Stimulated activated naive CD8-positive, alpha-beta T cell treated with anti-CD3 and anti-CD28 coated beads, Interleukin-15, amount 100 ng/mL, for 72 hours (primary cell): ENCODE results near the gene PRDX5.
"Not testable (repeated sequence)": the region's sequence is repeated elsewhere in the genome, so short reads cannot be mapped to it uniquely, and the experiment has no call there.

Experiments
- ATAC-seq: fragments of 150-1000 bp; cut with Tn5 transposase; 2 replicates; pipeline ENCODE4 v1.10.0; 2021; ENCODE audit warnings: mild to moderate bottlenecking, moderate library complexity
- DNase-seq, 2 donors: peaks; one replicate each; pipeline ENCODE4 v3.0.0; 2021 to 2022
- H3K27ac Mint-ChIP-seq, 2 donors: one replicate each; pipeline ENCODE4 v1.8.0; 2022; ENCODE audit warnings: mild to moderate bottlenecking in 2 of 2, mixed read lengths in 2 of 2, moderate library complexity in 2 of 2
- H3K27me3 Mint-ChIP-seq: one replicate; pipeline ENCODE4 v1.8.0; 2022; ENCODE audit warnings: mixed read lengths
- H3K4me1 Mint-ChIP-seq: one replicate; pipeline ENCODE4 v1.8.0; 2022; ENCODE audit warnings: mild to moderate bottlenecking, mixed read lengths
- H3K4me3 Mint-ChIP-seq, 2 donors: one replicate each; pipeline ENCODE4 v1.8.0; 2022; ENCODE audit warnings: mild to moderate bottlenecking in 2 of 2, mixed read lengths in 2 of 2, moderate library complexity in 1 of 2
- H3K9me3 Mint-ChIP-seq, 2 donors: one replicate each; pipeline ENCODE4 v1.8.0; 2022; ENCODE audit warnings: mixed read lengths in 2 of 2

Gene PRDX5

GRCh38 chr11:64313491-64314145, 4.3 kb upstream of the PRDX5 start:
- Mint-ChIP-seq H3K4me3 (no peak overlapping the region), H3K4me1 (peaks cover 61% of the 10 kb centered on the region), H3K27me3 (no peaks in the 10 kb centered on the region), H3K9me3 (no peaks in the 10 kb centered on the region), H3K27ac (peak overlapping the region; percentile 24 to 36)
- ATAC-seq (no peak), DNase-seq (no peak)

DNA sequence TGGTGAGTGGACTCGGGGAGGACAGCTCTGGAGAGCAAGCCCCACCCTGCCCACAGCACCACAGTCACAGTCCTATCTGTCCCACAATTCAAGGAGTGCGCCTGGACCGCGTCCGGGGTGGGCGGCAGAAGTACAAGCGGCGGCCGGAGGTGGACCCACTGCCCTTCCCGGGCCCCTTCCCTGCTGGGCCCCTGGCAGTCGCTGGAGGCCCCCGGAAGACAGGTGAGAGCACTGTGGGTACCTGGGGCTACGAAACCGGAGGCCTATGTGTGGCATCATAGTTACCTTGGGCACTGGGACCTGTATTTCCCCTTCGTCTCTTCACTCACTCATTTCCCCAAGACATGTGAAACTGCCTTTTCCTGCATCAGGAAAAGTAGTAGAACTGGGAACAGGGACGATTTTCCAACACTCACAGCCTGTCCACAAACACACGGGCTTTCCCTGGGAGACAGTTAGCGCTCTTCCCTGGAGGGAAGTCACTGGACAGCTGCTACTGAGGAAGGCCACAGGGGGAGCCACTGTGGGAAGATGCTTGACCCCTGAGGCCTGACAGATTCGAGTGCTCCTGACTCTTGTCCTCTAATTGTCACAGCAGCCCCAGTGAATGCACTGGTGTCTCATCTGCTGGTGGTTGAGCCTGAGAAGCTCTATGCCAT, 3.6 kb upstream of the PRDX5 start:
- peak overlapping the region; percentile 31 to 70 for H3K27ac Mint-ChIP-seq
- no peaks in the 10 kb centered on the region for H3K9me3 Mint-ChIP-seq
- no peak overlapping the region for H3K4me3 Mint-ChIP-seq
- H3K4me1 Mint-ChIP-seq: peaks cover 64% of the 10 kb centered on the region
- no peak for ATAC-seq
- no peaks in the 10 kb centered on the region for H3K27me3 Mint-ChIP-seq
- no peak for DNase-seq

GRCh38 chr11:64314805-64315561, 2.9 kb upstream of the PRDX5 start:
- Mint-ChIP-seq H3K27me3 (no peaks in the 10 kb centered on the region), H3K4me1 (peaks cover 68% of the 10 kb centered on the region), H3K4me3 (no peak overlapping the region), H3K9me3 (no peaks in the 10 kb centered on the region), H3K27ac (peak overlapping the region in 1 of 2 donors; percentile 31)
- no peak for ATAC-seq
- DNase-seq: no peak

DNA sequence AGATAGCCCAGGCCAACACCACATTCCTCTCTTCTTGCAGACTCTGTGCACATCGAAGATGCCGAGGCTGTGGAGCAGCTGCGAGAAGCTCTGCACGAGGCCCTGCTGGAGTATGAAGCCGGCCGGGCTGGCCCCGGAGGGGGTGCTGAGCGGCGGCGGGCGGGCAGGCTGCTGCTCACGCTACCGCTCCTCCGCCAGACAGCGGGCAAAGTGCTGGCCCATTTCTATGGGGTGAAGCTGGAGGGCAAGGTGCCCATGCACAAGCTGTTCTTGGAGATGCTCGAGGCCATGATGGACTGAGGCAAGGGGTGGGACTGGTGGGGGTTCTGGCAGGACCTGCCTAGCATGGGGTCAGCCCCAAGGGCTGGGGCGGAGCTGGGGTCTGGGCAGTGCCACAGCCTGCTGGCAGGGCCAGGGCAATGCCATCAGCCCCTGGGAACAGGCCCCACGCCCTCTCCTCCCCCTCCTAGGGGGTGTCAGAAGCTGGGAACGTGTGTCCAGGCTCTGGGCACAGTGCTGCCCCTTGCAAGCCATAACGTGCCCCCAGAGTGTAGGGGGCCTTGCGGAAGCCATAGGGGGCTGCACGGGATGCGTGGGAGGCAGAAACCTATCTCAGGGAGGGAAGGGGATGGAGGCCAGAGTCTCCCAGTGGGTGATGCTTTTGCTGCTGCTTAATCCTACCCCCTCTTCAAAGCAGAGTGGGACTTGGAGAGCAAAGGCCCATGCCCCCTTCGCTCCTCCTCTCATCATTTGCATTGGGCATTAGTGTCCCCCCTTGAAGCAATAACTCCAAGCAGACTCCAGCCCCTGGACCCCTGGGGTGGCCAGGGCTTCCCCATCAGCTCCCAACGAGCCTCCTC, 2.0 kb upstream of the PRDX5 start:
- not testable (repeated sequence) for ATAC-seq, H3K9me3 Mint-ChIP-seq, H3K27me3 Mint-ChIP-seq, DNase-seq
- peak overlapping the region; percentile 92 to 98 for H3K4me3 Mint-ChIP-seq
- H3K4me1 Mint-ChIP-seq: peaks cover 74% of the 10 kb centered on the region
- peak overlapping the region; percentile 100 for H3K27ac Mint-ChIP-seq

DNA sequence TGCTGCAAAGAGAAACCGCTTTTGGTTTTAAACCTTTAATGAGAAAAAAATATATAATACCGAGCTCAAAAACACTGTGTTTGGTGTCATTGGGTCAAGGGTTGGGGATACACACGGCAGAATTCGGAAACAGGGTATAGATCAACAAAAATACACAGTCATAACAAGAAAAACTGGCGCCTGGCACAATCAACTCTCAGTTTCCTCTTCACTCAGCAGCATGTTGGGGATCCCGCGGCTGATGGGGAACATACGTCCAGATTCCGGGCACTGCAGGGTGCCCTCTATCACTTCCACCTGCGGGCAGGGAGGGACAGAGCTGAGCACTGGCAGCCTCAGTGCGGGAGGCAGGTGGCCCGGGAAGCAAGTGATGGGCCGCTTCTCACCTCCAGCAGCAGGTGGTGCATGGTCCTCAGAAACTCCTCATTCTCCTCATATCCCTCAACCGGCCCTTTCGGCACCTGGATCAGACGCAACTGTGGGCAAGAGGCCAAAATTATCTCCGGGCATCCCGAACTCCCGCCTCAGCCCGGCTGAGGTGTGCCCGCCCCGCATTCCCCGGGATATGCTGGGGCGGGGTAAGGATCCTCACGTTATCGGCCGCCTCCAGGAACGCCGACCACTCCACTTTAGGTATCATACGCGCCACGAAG, 1.1 kb upstream of the PRDX5 start:
- Mint-ChIP-seq H3K9me3 (no peaks in the 10 kb centered on the region), H3K27ac (peak overlapping the region; percentile 100), H3K4me1 (peaks cover 79% of the 10 kb centered on the region), H3K27me3 (no peaks in the 10 kb centered on the region), H3K4me3 (peak overlapping the region; percentile 92 to 98)
- peak; percentile 1 for ATAC-seq
- DNase-seq: peak in 1 of 2 donors; percentile 52

DNA sequence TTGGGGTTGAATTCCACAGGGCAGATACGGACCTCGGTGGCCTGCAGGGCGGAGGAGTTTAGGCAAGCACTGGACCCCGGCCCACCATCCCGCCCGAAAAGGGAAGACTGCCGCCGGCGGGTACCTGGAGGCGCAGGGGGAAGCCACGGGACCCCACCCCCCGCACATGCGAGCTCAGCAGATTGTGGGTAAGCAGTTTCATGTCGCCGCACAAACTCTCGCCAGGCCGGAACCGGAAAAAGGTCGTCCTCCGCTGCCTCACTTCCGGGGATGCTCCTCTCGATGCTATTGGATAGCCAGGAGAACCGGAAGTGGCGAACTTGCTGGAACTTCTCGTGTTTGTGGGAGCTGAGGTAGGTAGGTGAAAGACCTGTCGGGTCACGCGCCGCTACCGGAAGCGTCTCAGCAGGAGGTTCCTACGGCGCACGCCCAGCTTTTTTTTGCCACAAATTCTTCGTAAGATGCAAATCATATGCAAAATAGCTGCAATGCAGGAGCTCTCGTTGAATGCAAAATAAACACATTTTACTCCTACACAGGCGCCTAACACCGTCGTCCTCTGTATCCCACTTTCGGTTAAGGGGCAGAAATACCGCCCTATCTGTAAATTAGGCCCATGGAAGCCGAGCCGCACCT, 478 bp upstream of the PRDX5 start, which contains the start of gene TRMT112:
Gene TRMT112, minus strand, starts transcription at position 235 of the 636 bp plus-strand sequence. Its CDS starts 33 bp downstream, at position 202.
- H3K9me3 Mint-ChIP-seq: no peaks in the 10 kb centered on the region
- ATAC-seq (peak; percentile 84), DNase-seq (peak; percentile 92 to 98)
- H3K27ac Mint-ChIP-seq: peak within 1 kb of the TSS; percentile 100
- H3K4me3 Mint-ChIP-seq: peak within 1 kb of the TSS; percentile 92 to 98
- no peaks in the 10 kb centered on the region for H3K27me3 Mint-ChIP-seq
- peaks cover 79% of the 10 kb centered on the region for H3K4me1 Mint-ChIP-seq

DNA sequence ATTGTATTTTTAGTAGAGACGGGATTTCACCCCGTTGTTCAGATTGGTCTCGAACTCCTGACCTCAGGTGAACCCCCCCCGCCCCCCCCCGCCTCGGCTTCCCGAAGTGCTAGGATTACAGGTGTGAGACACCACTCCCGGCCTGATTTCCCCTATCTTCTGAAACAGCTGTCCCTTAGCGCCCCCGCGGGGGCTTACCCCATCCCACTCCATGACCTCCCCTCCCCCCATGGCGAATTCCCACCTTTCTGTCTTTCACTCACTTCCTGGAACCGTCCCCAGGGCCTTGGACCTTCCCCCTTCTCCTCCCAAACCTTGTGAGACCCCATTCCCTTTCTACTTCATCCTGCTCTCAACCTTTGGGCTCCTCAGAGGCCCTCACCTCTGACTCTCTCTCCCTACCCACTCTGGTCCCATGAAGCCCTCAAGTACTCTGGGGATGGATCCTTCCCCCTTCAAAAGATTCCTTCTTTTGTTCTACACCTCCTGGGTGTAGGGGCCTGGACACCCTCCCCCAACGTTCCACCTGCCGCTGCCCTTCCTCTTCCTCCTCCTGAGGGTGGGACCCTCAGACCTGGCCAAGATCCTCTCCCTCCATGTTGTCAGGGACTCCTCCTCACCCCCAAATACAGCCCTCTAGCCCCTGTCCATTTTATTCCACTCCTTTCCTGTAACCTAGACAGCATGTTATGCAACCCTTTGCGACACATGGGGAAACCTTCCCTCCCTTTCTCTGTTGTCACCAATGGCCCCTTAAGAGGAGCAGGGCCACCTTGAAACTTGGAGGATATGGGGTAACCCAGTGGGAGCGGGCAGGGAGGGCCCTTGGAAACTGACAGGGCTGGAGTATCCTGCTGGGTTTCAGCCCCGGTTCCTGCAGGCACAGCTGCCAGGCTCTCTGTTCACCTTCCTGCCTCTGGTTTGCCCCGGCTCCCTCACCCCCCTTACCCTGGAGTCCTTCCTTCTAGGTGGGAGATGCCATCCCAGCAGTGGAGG, 1.1 kb downstream of the PRDX5 start:
- Mint-ChIP-seq H3K9me3 (no peaks in the 10 kb centered on the region), H3K4me1 (peaks cover 68% of the 10 kb centered on the region), H3K27me3 (no peaks in the 10 kb centered on the region), H3K4me3 (peak overlapping the region; percentile 92 to 98), H3K27ac (peak overlapping the region; percentile 100)
- ATAC-seq (no peak), DNase-seq (no peak)

GRCh38 chr11:64320556-64320955, 2.6 kb downstream of the PRDX5 start:
- Mint-ChIP-seq H3K4me3 (no peak overlapping the region), H3K4me1 (peaks cover 57% of the 10 kb centered on the region), H3K9me3 (no peaks in the 10 kb centered on the region), H3K27ac (peak overlapping the region in 1 of 2 donors; percentile 79), H3K27me3 (no peaks in the 10 kb centered on the region)
- ATAC-seq: no peak
- DNase-seq: no peak

DNA sequence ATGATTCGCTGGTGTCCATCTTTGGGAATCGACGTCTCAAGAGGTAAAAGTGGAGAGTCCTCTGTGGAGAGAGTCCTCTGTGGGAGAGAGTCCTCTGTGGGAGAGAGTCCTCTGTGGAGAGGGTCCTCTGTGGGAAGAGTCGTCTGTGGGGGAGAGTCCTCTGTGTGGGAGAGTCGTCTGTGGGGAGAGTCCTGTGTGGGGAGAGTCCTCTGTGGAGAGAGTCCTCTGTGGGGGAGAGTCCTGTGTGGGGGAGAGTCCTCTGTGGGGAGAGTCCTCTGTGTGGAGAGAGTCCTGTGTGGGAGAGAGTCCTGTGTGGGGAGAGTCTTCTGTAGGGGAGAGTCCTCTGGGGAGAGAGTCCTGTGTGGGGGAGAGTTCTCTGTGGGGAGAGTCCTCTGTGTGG, 3.1 kb downstream of the PRDX5 start:
- no peak overlapping the region for H3K4me3 Mint-ChIP-seq
- DNase-seq (no peak), ATAC-seq (no peak)
- peaks cover 54% of the 10 kb centered on the region for H3K4me1 Mint-ChIP-seq
- no peaks in the 10 kb centered on the region for H3K9me3 Mint-ChIP-seq
- H3K27me3 Mint-ChIP-seq: no peaks in the 10 kb centered on the region
- H3K27ac Mint-ChIP-seq: peak overlapping the region in 1 of 2 donors; percentile 56

GRCh38 chr11:64321533-64321932, 3.6 kb downstream of the PRDX5 start:
- Mint-ChIP-seq H3K4me1 (peaks cover 49% of the 10 kb centered on the region), H3K9me3 (no peaks in the 10 kb centered on the region), H3K27ac (no peak overlapping the region), H3K27me3 (no peaks in the 10 kb centered on the region), H3K4me3 (no peak overlapping the region)
- ATAC-seq: no peak
- no peak for DNase-seq

- peaks cover 40% of the 10 kb centered on the region for H3K4me1 Mint-ChIP-seq
- ATAC-seq (no peak), DNase-seq (no peak)
- H3K4me3 Mint-ChIP-seq: no peak overlapping the region
- no peaks in the 10 kb centered on the region for H3K9me3 Mint-ChIP-seq
- H3K27ac Mint-ChIP-seq: peak overlapping the region; percentile 28 to 75
- no peaks in the 10 kb centered on the region for H3K27me3 Mint-ChIP-seq
Measured at GRCh38 chr11:64322925-64323260, 5.0 kb downstream of the PRDX5 start.

DNA sequence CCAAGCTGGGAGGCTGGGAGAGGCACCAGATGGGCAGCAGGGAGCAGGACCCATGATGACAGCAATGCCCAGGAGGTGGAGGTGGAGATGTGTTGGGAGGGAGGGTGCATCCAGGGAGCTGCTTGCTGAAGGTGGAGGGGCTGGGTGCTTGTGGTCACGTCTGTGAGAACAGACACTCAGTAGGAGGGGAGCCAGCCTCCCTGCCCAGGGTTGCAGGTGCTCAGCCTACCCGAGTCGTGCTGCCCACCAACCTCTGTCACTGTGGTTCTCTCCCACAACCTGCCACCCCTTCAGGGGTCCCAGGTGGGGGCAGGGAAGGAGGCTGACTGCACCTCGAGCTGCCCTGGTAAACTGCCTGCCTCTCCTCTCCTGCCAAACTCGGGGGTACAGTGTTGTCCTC, 5.5 kb downstream of the PRDX5 start:
- Mint-ChIP-seq H3K9me3 (no peaks in the 10 kb centered on the region), H3K4me1 (peaks cover 40% of the 10 kb centered on the region), H3K27ac (no peak overlapping the region), H3K27me3 (no peaks in the 10 kb centered on the region), H3K4me3 (no peak overlapping the region)
- no peak for ATAC-seq
- DNase-seq: no peak

DNA sequence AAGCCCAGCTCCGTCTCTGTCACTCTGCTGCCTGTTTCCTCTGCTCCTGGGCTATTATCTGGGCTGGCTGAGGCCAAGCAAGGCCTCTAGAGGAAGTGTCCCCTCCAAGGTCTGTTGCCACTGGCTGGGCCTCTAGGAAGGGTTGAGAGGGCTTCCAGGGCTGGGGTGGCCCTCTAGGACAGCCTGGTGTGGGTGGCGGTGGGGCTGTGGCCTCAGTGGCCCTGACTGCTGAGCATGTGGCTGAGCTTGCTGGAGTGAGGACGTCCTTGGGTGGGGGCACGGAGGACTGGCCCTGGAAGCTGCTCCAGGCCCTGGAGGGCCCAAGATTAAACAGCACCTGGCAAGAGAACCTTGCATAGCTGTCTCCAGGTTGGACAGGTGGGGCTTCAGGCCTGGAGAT, 6.1 kb downstream of the PRDX5 start:
- H3K27ac Mint-ChIP-seq, H3K4me3 Mint-ChIP-seq, H3K9me3 Mint-ChIP-seq, DNase-seq, ATAC-seq, H3K27me3 Mint-ChIP-seq: not testable (repeated sequence)
- H3K4me1 Mint-ChIP-seq: peaks cover 36% of the 10 kb centered on the region
